A549 (cell line): ENCODE measurements around the gene SUGCT. TPM values are rescaled to one million over a fixed set of nuclear protein-coding genes. Genes with fewer than 3 reads are reported as not detected.

Experiments used
- ATAC-seq, 2 experiments: fragments of 200-7000 bp in 1 of 2; fragments of >200 bp in 1 of 2; cut with Nextera tagmentation in 1 of 2; cut with Tn5 transposase in 1 of 2; 3 replicates each; pipeline versions ENCODE4 v1.8.0 to v1.9.1; 2018 to 2020; ENCODE audit warnings: mild to moderate bottlenecking in 1 of 2, moderate library complexity in 1 of 2
- CTCF ChIA-PET: fragments of 300-600 bp; sonication (Branson Sonifier 250); formaldehyde crosslinking; extraction: SDS; loops from one replicate; lab custom pipeline; 2021; ENCODE audit warnings: antibody characterized with exemption, inconsistent platforms; lab: Yijun Ruan, JAX
- POLR2A ChIA-PET: fragments of 350-600 bp; formaldehyde crosslinking; extraction: SDS; loops from one replicate; lab custom pipeline; 2021; ENCODE audit warnings: antibody characterized with exemption, inconsistent platforms; lab: Yijun Ruan, JAX
- DNase-seq, 2 experiments: peaks; one replicate each; pipeline versions ENCODE4 v3.0.0 to v3.0.0-alpha.2; 2011 to 2016; ENCODE audit warnings: low read depth in 1 of 2, low spot score in 1 of 2
- FAIRE-seq: peaks from 2 replicates; lab custom pipeline; 2011; peaks lifted over from hg19 to GRCh38; lab: Jason Lieb, UNC
- H3K27ac ChIP-seq, 2 experiments: fragments of >200 bp; sonication (Bioruptor Twin); formaldehyde crosslinking; 3 replicates each; pipeline ENCODE4 v1.5.1; 2016 to 2017
- H3K4me1 ChIP-seq: fragments of >200 bp; sonication (Bioruptor Twin); formaldehyde crosslinking; 3 replicates; pipeline ENCODE4 v1.6.1; 2016
- H3K4me2 ChIP-seq: fragments of >200 bp; sonication (Bioruptor Twin); formaldehyde crosslinking; 3 replicates; pipeline ENCODE4 v1.6.1; 2016
- H3K4me3 ChIP-seq: fragments of >200 bp; sonication (Bioruptor Twin); formaldehyde crosslinking; 3 replicates; pipeline ENCODE4 v1.5.1; 2016
- H3K9me3 ChIP-seq: fragments of >200 bp; sonication (Bioruptor Twin); formaldehyde crosslinking; 3 replicates; pipeline ENCODE4 v1.6.1; 2016
- BHLHE40 ChIP-seq: IDR thresholded peaks from 2 replicates; pipeline ENCODE4 v1.6.1; 2012; ENCODE audit warnings: low read depth, low read length, inconsistent platforms
- CBX8 ChIP-seq: fragments of 200-600 bp; sonication (generic); IDR thresholded peaks from 2 replicates; pipeline ENCODE4 v1.6.1; 2016
- CHD2 ChIP-seq: fragments of 150-350 bp; IDR thresholded peaks from 2 replicates; pipeline ENCODE4 v1.6.1; 2014; ENCODE audit warnings: low read length; ENCODE audit not compliant: partially characterized antibody
- EHMT2 ChIP-seq: fragments of 200-600 bp; sonication (generic); IDR thresholded peaks from 2 replicates; pipeline ENCODE4 v1.6.1; 2016; ENCODE audit warnings: antibody characterized with exemption, low read depth, mild to moderate bottlenecking, moderate library complexity
- ESRRA ChIP-seq: fragments of 150-350 bp; IDR thresholded peaks from 2 replicates; pipeline ENCODE4 v1.6.1; 2014; ENCODE audit warnings: mild to moderate bottlenecking, low read length, borderline replicate concordance
- FOSB ChIP-seq: fragments of 250-450 bp; sonication (Bioruptor Pico); IDR thresholded peaks from 2 replicates; pipeline ENCODE4 v1.5.0; 2020; ENCODE audit warnings: mild to moderate bottlenecking, moderate library complexity
- HOXB5 ChIP-seq: fragments of 250-450 bp; sonication (Bioruptor Pico); IDR thresholded peaks from 2 replicates; pipeline ENCODE4 v1.5.0; 2020; ENCODE audit warnings: mild to moderate bottlenecking, moderate library complexity
- JUNB ChIP-seq: fragments of >200 bp; sonication (Bioruptor Twin); formaldehyde crosslinking; IDR thresholded peaks from 2 replicates; pipeline ENCODE4 v1.6.1; 2016
- KDM5A ChIP-seq: fragments of 200-600 bp; sonication (generic); IDR thresholded peaks from 2 replicates; pipeline ENCODE4 v1.6.1; 2016; ENCODE audit warnings: antibody characterized with exemption, mild to moderate bottlenecking
- MAZ ChIP-seq: fragments of 150-350 bp; IDR thresholded peaks from 2 replicates; pipeline ENCODE4 v1.6.1; 2014; ENCODE audit warnings: antibody characterized with exemption, low read depth, low read length, borderline replicate concordance
- MYC ChIP-seq: IDR thresholded peaks from 2 replicates; pipeline ENCODE4 v1.6.1; 2012; ENCODE audit warnings: mild to moderate bottlenecking, inconsistent platforms, low read length, improper control_type of control experiment, borderline replicate concordance
- NFE2L2 ChIP-seq: fragments of 150-350 bp; conservative IDR thresholded peaks from 2 replicates; pipeline ENCODE4 v1.6.1; 2014; ENCODE audit warnings: low read length
- NPAS2 ChIP-seq: fragments of 250-450 bp; sonication (Bioruptor Pico); IDR thresholded peaks from 2 replicates; pipeline ENCODE4 v1.8.0; 2022; ENCODE audit warnings: mild to moderate bottlenecking, moderate library complexity, borderline replicate concordance
- PBX3 ChIP-seq: IDR thresholded peaks from 2 replicates; pipeline ENCODE4 v1.6.1; 2012
- PHF8 ChIP-seq: fragments of 200-600 bp; sonication (generic); IDR thresholded peaks from 2 replicates; pipeline ENCODE4 v1.6.1; 2016; ENCODE audit warnings: low read depth, mild to moderate bottlenecking, antibody characterized with exemption, moderate library complexity, borderline replicate concordance
- POLR2A ChIP-seq: IDR thresholded peaks from 2 replicates; pipeline ENCODE4 v1.6.1; 2012; ENCODE audit warnings: mild to moderate bottlenecking, low read length
- RARB ChIP-seq: fragments of 250-450 bp; sonication (Bioruptor Pico); IDR thresholded peaks from 2 replicates; pipeline ENCODE4 v1.8.0; 2021; ENCODE audit warnings: mild to moderate bottlenecking, moderate library complexity
- RFX5 ChIP-seq: fragments of 450-650 bp; IDR thresholded peaks from 2 replicates; pipeline ENCODE4 v1.7.1; 2014; ENCODE audit warnings: antibody characterized with exemption, mild to moderate bottlenecking, moderate library complexity
- SMC3 ChIP-seq: fragments of >200 bp; sonication (Bioruptor Twin); formaldehyde crosslinking; IDR thresholded peaks from 3 replicates; pipeline ENCODE4 v1.6.1; 2018; ENCODE audit warnings: inconsistent platforms
- SREBF2 ChIP-seq: fragments of 450-650 bp; IDR thresholded peaks from 2 replicates; pipeline ENCODE4 v1.6.1; 2014; ENCODE audit warnings: mild to moderate bottlenecking, moderate library complexity
- TFCP2L1 ChIP-seq: fragments of 250-450 bp; sonication (Bioruptor Pico); IDR thresholded peaks from 2 replicates; pipeline ENCODE4 v1.5.0; 2021; ENCODE audit warnings: mild to moderate bottlenecking
- USF2 ChIP-seq: fragments of 450-650 bp; IDR thresholded peaks from 2 replicates; pipeline ENCODE4 v1.6.1; 2014; ENCODE audit warnings: antibody characterized with exemption
- ZNF302 ChIP-seq: fragments of 250-450 bp; sonication (Bioruptor Pico); IDR thresholded peaks from 2 replicates; pipeline ENCODE4 v1.9.0; 2021; ENCODE audit warnings: inconsistent platforms, mild to moderate bottlenecking, moderate library complexity
- WGBS: methylation state at CpG from one replicate; pipeline ENCODE4 v1.1.6; 2017; ENCODE audit errors: missing lambda C conversion rate; 5-methylcytosine and 5-hydroxymethylcytosine counted together
- polyA plus RNA-seq, 4 experiments: library from polyadenylated mRNA; depleted of rRNA in 3 of 4; stranded (reverse); fragments of >200 nt; fragmentation: RNase III in 1 of 4; extraction: RNeasy Plus Mini Kit Qiagen cat#74134 plus additional on column Dnase treatment in 1 of 4; gene quantifications; 2 replicates in 3 of 4; 3 replicates in 1 of 4; pipeline ENCODE4 v1.2.3, GENCODE V29; 2011 to 2017
- TF ChIP-seq, protein P1 (sequence below): fragments of 250-450 bp; sonication (Bioruptor Pico); IDR thresholded peaks from 2 replicates; pipeline ENCODE4 v1.5.0; 2021; ENCODE audit warnings: mild to moderate bottlenecking, moderate library complexity, borderline replicate concordance
- TF ChIP-seq, protein P2 (sequence below): fragments of 150-350 bp; IDR thresholded peaks from 2 replicates; pipeline ENCODE4 v1.6.1; 2014; ENCODE audit warnings: low read depth, mild to moderate bottlenecking, low read length

The SUGCT gene
- polyA plus RNA-seq, 2 of the 4 experiments (the other 2 are of a cell fraction), result 1.4 to 1.6 TPM

- WGBS, result 49% methylated on average over 2 of the region's 2 CpGs
Measured at GRCh38 chr7:40477094-40477493, 342.3 kb downstream of the SUGCT start.

DNA sequence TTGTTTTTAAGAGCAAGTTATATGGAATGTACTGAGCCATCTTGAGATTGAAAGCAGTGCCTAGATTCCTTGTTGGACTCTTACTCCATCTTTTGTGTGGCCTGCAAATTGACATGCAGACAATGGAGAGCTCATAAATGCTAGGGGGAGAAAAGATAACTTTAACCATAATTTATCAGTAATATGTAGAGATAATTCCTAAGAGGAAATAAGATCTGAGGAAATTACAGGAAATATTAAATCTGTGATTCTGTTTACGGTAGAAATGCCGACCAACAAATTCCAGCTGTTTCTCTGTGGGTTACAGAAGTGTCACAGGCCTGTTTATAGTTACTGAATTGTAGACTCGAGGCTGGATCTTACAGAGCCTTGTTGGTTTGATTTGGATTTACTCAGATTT lies 348.0 kb downstream of the SUGCT start:
- ChIA-PET POLR2A (no interaction called here), CTCF (interaction anchor here (1.1 to 2.2 kb wide), 2 partner anchors 8 to 11 kb away, joined by 5 read pairs; no protein-coding TSS in a partner anchor)
- 38% methylated on average over 3 of the region's 3 CpGs for WGBS
- Histone ChIP-seq H3K27ac (no peak overlapping the region), H3K9me3 (no peaks in the 10 kb centered on the region), H3K4me2 (no peak overlapping the region), H3K4me3 (no peak overlapping the region), H3K4me1 (no peaks in the 10 kb centered on the region)
- no peak for DNase-seq
- no peak for TF ChIP-seq BHLHE40
- TF ChIP-seq RFX5, result no peak
- TF ChIP-seq MYC, result no peak
- no peak for TF ChIP-seq EHMT2
- no peak for TF ChIP-seq FOSB (CRISPR knock-in tag)
- no peak for TF ChIP-seq ZNF302
- TF ChIP-seq PBX3, result no peak
- TF ChIP-seq, protein P1, sequence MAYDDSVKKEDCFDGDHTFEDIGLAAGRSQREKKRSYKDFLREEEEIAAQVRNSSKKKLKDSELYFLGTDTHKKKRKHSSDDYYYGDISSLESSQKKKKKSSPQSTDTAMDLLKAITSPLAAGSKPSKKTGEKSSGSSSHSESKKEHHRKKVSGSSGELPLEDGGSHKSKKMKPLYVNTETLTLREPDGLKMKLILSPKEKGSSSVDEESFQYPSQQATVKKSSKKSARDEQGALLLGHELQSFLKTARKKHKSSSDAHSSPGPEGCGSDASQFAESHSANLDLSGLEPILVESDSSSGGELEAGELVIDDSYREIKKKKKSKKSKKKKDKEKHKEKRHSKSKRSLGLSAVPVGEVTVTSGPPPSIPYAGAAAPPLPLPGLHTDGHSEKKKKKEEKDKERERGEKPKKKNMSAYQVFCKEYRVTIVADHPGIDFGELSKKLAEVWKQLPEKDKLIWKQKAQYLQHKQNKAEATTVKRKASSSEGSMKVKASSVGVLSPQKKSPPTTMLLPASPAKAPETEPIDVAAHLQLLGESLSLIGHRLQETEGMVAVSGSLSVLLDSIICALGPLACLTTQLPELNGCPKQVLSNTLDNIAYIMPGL (CRISPR knock-in tag), result no peak
- TF ChIP-seq KDM5A, result no peak
- TF ChIP-seq CHD2, result no peak
- no peak for TF ChIP-seq NPAS2
- TF ChIP-seq, protein P2, sequence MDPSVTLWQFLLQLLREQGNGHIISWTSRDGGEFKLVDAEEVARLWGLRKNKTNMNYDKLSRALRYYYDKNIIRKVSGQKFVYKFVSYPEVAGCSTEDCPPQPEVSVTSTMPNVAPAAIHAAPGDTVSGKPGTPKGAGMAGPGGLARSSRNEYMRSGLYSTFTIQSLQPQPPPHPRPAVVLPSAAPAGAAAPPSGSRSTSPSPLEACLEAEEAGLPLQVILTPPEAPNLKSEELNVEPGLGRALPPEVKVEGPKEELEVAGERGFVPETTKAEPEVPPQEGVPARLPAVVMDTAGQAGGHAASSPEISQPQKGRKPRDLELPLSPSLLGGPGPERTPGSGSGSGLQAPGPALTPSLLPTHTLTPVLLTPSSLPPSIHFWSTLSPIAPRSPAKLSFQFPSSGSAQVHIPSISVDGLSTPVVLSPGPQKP, result no peak
- ATAC-seq, result no peak
- no peak for FAIRE-seq

More at GRCh38 chr7:40477094-40477493, 342.3 kb downstream of the SUGCT start:
- ATAC-seq (no peak), FAIRE-seq (no peak), DNase-seq (no peak)
- Histone ChIP-seq H3K4me3 (no peak overlapping the region), H3K27ac (no peak overlapping the region), H3K4me1 (no peaks in the 10 kb centered on the region), H3K9me3 (no peaks in the 10 kb centered on the region), H3K4me2 (no peak overlapping the region)
- CTCF ChIA-PET, result no interaction called here
- TF ChIP-seq POLR2A, result no peak
- no peak for TF ChIP-seq ESRRA
- no peak for TF ChIP-seq SMC3
- no peak for TF ChIP-seq CBX8
- no peak for TF ChIP-seq TFCP2L1 (CRISPR knock-in tag)
- TF ChIP-seq JUNB, result no peak
- TF ChIP-seq EHMT2, result no peak
- no peak for TF ChIP-seq RARB
- TF ChIP-seq, protein P1 (CRISPR knock-in tag), result no peak
- TF ChIP-seq PHF8, result no peak
- no peak for TF ChIP-seq HOXB5 (CRISPR knock-in tag)
- no peak for TF ChIP-seq SREBF2
- TF ChIP-seq USF2, result no peak
- no peak for TF ChIP-seq NFE2L2
- no peak for TF ChIP-seq MAZ
- POLR2A ChIA-PET, result no interaction called here
